Keratinocyte (primary cell): ENCODE data around the gene TANK.

Source experiments
- EZH2 ChIP-seq: IDR thresholded peaks from one replicate; pipeline ENCODE4 v1.6.1; 2012; ENCODE audit warnings: inconsistent platforms, mild to moderate bottlenecking, low read length, moderate library complexity
- TF ChIP-seq, protein P1 (sequence below), 3 experiments: IDR thresholded peaks in 1 of 3; conservative IDR thresholded peaks in 1 of 3; optimal IDR thresholded peaks in 1 of 3; 2 replicates in 2 of 3; 3 replicates in 1 of 3; pipeline versions ENCODE3 to v1.5.1; 2011; ENCODE audit warnings: low read length in 3 of 3, mild to moderate bottlenecking in 3 of 3, moderate library complexity in 2 of 3, control low read depth in 1 of 3, inconsistent platforms in 1 of 3; ENCODE audit not compliant: insufficient read depth in 2 of 3; ENCODE audit errors: extremely low read depth in 1 of 3

DNA sequence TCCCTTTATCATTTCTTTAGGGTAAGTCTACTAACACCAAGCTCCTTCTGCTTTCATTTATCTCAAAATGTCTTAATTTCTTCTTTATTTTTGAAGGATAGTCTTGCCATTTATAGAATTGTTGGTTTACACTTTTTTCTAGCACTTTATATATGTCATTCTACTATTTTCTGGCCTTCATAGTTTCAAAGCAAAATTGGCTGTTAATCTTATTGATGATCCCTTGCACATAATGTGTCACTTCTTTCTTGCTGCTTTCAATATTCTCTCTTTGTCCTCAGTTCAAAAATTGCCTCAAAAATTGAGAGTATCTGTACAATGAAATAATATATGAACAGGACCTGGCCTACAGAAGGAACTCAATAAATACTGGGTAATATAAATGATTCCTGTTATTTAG is 7.9 kb upstream of the TANK start:
- TF ChIP-seq, protein P1, sequence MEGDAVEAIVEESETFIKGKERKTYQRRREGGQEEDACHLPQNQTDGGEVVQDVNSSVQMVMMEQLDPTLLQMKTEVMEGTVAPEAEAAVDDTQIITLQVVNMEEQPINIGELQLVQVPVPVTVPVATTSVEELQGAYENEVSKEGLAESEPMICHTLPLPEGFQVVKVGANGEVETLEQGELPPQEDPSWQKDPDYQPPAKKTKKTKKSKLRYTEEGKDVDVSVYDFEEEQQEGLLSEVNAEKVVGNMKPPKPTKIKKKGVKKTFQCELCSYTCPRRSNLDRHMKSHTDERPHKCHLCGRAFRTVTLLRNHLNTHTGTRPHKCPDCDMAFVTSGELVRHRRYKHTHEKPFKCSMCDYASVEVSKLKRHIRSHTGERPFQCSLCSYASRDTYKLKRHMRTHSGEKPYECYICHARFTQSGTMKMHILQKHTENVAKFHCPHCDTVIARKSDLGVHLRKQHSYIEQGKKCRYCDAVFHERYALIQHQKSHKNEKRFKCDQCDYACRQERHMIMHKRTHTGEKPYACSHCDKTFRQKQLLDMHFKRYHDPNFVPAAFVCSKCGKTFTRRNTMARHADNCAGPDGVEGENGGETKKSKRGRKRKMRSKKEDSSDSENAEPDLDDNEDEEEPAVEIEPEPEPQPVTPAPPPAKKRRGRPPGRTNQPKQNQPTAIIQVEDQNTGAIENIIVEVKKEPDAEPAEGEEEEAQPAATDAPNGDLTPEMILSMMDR (optimal IDR thresholded peaks at IDR 0.05 in 1 of 3, IDR thresholded peaks at IDR 0.05 in 1 of 3, conservative IDR thresholded peaks at IDR 0.05 in 1 of 3; ENCODE audit: extremely low read depth in 1 of 3, insufficient read depth in 2 of 3, low read length in 3 of 3), result no peak
- TF ChIP-seq EZH2, result no peak
